Amygdala (tissue), 56 donors: Measurements from ENCODE around the gene ATOH7.
"Not testable (repeated sequence)": the region's sequence is repeated elsewhere in the genome, so short reads cannot be mapped to it uniquely, and the experiment has no call there.

Source experiments
- DNase-seq, 56 donors: peaks; one replicate each; lab custom pipeline; 2025; lab: John Stamatoyannopoulos, UW

The ATOH7 gene

GRCh38 chr10:68231817-68232251 is at the start of gene ATOH7:
Gene ATOH7 (minus strand): TSS chr10:68232113. CDS start chr10:68231677, 436 bp downstream.
- peak in 24 of 56 donors; percentile 6 to 46 (median 28) for DNase-seq

DNA sequence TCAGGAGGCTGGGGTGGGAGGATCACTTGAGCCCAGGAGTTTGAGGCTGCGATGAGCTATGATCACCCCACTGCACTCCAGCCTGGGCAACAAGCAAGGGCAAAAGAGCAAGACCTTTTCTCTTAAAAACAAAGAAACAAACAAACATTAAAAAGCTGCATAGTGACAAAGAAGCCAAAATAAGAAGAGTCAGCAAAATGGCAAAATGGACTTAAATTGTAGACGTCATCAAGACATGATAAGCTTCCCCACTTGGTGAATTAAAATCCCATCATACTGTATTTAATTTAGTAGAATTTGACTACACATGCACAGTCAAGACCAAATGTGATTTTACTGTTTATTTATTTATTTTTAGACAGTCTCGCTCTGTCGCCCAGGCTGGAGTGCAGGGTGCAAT is 48.8 kb upstream of the ATOH7 start:
- no peak for DNase-seq

GRCh38 chr10:68278906-68279753 is 47.2 kb upstream of the ATOH7 start:
- not testable (repeated sequence) for DNase-seq

DNA sequence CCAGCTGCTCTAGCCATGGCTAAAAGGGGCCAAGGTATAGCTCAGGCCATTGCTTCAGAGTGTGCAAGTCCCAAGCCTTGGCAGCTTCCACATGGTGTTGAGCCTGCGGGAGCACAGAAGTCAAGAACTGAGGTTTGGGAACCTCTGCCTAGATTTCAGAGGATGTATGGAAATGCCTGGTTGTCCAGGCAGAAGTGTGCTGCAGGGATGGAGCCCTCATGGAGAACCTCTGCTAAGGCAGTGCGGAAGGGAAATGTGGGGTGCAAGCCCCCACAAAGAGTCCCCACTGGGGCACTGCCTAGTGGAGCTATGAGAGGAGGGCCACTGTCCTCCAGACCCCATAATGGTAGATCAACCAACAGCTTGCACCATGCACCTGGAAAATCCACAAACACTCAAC is 45.9 kb upstream of the ATOH7 start:
- not testable (repeated sequence) for DNase-seq

DNA sequence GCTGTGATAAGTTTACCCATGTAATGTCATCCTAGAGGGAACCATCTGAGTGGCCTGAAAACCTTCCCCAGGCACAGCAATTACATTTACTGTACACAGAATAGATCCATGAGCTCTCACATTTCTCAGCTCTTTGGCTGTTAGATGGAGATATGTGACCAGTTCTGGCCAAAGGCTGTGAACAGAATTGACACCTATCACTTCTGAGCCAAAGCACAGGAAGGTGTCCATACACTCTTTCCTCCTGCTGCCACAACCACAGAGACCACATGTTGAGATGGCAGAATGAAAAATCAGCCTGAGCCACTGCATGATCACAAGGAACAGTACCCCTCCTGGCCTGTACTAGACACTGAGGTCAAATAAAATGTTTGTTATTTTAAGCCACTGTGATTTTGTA is 44.3 kb upstream of the ATOH7 start:
- DNase-seq, result no peak

GRCh38 chr10:68275600-68276126 is 43.8 kb upstream of the ATOH7 start:
- no peak for DNase-seq

GRCh38 chr10:68272833-68273232 is 40.9 kb upstream of the ATOH7 start:
- no peak for DNase-seq

- DNase-seq, result no peak
These were observed 39.4 kb upstream of the ATOH7 start for GRCh38 chr10:68271196-68271882.

DNA sequence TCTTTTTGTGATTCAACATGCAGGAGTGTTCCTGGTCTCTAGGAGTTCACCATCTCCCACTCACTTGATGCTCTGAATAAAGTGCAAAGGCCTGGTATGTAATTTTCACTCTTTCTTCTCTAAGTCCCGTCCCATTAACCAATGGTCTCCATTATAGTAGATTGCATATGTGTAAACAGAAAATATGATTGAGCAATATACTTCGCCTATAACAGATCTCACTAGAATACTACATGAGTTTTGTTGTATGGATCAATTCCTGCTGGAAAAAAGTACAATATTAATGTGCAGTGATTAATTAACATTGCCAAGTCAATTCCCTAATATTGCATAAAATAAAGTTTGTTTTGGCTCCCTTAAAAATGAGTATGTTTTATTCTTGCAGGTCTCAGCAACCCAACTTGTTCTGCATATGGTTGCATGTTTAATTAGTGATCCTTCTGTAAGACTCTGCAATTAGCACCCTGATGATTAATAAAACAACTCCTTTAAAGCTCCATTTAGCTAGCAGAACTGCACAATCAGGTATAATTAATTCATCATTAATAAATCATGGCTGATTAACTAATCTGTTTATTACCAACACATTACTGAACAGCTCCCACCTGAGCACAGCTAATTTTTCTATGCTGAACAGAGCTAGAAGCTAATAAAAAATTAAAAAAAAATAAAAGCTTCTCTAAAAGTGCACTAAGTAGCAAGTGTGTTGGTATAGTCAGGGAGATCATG is 37.8 kb upstream of the ATOH7 start:
- DNase-seq, result no peak

- peak in 29 of 56 donors; percentile 0 to 66 (median 17) for DNase-seq
These were observed 29.4 kb upstream of the ATOH7 start for GRCh38 chr10:68261132-68261856.

DNA sequence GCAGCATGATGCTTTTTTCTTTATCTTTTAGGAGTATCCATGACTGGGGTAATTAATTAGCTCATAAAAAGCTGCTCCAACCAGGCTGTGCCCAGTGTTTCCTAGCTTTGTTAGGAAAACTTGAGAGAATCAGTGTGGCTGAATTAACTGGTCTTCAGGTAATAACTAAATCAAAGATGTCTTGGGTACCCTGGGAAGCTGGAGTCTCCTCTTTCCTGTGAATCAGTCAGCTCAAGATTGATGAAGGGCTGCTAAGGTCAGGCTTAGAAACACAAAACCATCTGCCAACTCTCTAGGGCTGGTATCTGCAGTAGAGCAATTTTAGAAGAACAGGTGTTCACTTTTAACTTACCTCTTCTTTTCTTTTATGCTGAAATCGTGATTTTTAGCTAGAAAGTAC is 21.4 kb upstream of the ATOH7 start:
- no peak for DNase-seq

- DNase-seq, result no peak
These were observed 19.9 kb upstream of the ATOH7 start for GRCh38 chr10:68251625-68252495.

GRCh38 chr10:68251151-68251550 is 19.2 kb upstream of the ATOH7 start:
- no peak for DNase-seq

GRCh38 chr10:68249297-68249696 is 17.4 kb upstream of the ATOH7 start:
- DNase-seq, result no peak

DNA sequence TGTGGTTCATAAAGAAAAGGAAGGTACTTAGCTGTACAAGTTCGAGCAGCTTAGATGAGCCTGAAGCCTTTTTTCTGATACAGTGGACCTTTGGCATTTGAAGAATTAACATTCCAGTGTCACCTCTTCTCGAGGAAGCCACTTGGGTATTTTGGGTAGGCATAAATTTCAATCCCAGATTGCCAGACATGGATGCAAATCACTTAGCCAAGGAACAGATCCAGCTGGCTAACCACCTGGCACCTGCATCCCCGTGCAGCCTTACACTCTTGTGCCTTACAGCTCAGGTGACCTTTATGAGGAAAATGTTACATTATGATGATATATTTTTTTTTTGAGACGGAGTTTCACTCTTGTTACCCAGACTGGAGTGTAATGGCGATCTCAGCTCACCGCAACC is 16.0 kb upstream of the ATOH7 start:
- no peak for DNase-seq

DNA sequence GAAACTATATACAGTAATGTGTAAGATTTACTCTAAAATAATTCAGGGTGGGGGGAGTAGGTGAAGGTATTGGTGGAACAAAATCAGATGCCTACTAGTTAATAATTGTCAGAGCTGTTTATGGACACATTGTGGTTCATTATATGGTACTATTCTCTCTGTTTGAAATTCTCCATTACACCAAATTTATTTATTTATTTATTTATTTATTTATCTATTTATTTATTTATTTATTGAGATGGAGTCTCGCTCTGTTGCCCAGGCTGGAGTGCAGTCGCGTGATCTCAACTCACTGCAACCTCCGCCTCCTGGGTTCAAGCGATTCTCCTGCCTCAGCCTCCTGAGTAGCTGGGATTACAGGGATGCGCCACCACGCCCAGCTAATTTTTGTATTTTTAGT is 14.5 kb upstream of the ATOH7 start:
- DNase-seq, result not testable (repeated sequence)

GRCh38 chr10:68242051-68242450 is 10.1 kb upstream of the ATOH7 start:
- no peak for DNase-seq

DNA sequence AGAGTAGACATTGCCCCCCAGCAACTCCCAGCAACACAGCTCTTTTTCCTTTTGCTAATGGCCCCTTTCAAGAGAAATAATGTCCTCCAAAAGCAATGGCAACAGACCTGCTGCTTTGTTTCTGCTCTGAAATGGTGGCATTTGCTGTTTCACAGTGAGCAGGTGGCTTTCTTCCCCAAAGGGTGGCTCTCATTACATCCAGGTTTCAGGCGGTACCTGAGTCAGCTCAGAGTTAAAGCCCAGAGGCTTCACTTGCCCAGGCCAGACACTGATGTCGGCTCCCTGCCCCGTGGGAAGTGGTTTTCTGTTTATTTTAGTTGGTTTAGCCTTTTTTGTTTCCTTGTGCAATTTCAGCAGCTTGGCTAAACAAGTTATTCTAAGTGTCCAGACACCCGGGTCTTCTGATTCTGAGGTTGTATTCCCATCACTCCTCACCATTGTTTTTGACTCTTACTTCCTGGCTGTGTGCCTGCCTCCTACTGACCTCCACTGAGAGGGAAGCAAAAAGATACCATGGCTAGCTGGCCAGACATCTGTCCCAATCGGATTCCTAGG is 7.8 kb upstream of the ATOH7 start:
- DNase-seq, result no peak

GRCh38 chr10:68239069-68239468 is 7.2 kb upstream of the ATOH7 start:
- no peak for DNase-seq
